Right lobe of liver (tissue), 4 donors: ENCODE measurements around the gene BLVRB.
"Not testable (repeated sequence)": the region's sequence is repeated elsewhere in the genome, so short reads cannot be mapped to it uniquely, and the experiment has no call there.

Source experiments
- CTCF ChIP-seq, 4 donors: fragments of 200-600 bp in 3 of 4; fragments of 450-650 bp in 1 of 4; IDR thresholded peaks; one replicate each; pipeline versions ENCODE4 v1.5.1 to v1.8.0; 2016 to 2022; ENCODE audit warnings: antibody characterized with exemption in 4 of 4, mild to moderate bottlenecking in 2 of 4
- POLR2A ChIP-seq: fragments of 450-650 bp; IDR thresholded peaks from one replicate; pipeline ENCODE4 v1.6.1; 2017; ENCODE audit warnings: antibody characterized with exemption, mild to moderate bottlenecking
- donor health status: DM: no; HTN: no; CAD: no.
- donor health status: DM: no; HTN: no; CAD: no.
- donor health status: DM: no; HTN: yes; CAD: no.

GRCh38 chr19:40430242-40430641 lies 35.3 kb downstream of the BLVRB start:
- TF ChIP-seq POLR2A; CTCF (IDR thresholded peaks at IDR 0.05): not testable (repeated sequence)
